ENCODE data around the gene TNFRSF19. TPM values are rescaled to one million over a fixed set of nuclear protein-coding genes. Genes with fewer than 3 reads are reported as not detected.

The TNFRSF19 gene
- total RNA-seq, 3 donors from 2014 or later, result 0.32 to 3.8 (median 0.58) TPM

DNA sequence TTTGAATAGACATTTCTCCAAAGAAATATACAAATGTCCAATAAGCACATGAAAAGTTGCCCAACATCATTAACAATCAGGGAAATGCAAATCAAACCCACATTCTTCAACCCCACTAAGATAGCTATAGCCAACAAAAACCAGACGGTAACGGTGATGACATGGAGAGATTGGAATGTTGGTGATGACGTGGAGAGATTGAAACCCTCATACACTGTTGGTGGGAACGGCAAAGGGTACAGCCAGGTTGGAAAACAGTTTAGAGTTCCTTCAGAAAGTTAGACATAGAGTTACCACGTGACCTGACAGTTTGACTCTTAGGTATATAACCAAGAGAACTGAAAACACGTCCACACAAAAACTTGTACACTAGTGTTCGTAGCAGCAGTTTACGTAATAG lies 48.1 kb downstream of the TNFRSF19 start:
- intact Hi-C loops (cut with DNase I, micrococcal nuclease), result no loop called here
- Histone ChIP-seq H3K4me1 (ENCODE audit: low read depth) (no peaks in the 10 kb centered on the region), H3K36me3 (ENCODE audit: low read depth) (no peaks in the 10 kb centered on the region), H3K4me3 (no peak overlapping the region), H3K9me3 (no peaks in the 10 kb centered on the region)
- ATAC-seq (no peak), DNase-seq (no peak)
- TF ChIP-seq, protein P1, sequence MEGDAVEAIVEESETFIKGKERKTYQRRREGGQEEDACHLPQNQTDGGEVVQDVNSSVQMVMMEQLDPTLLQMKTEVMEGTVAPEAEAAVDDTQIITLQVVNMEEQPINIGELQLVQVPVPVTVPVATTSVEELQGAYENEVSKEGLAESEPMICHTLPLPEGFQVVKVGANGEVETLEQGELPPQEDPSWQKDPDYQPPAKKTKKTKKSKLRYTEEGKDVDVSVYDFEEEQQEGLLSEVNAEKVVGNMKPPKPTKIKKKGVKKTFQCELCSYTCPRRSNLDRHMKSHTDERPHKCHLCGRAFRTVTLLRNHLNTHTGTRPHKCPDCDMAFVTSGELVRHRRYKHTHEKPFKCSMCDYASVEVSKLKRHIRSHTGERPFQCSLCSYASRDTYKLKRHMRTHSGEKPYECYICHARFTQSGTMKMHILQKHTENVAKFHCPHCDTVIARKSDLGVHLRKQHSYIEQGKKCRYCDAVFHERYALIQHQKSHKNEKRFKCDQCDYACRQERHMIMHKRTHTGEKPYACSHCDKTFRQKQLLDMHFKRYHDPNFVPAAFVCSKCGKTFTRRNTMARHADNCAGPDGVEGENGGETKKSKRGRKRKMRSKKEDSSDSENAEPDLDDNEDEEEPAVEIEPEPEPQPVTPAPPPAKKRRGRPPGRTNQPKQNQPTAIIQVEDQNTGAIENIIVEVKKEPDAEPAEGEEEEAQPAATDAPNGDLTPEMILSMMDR (IDR thresholded peaks at IDR 0.05), result no peak

DNA sequence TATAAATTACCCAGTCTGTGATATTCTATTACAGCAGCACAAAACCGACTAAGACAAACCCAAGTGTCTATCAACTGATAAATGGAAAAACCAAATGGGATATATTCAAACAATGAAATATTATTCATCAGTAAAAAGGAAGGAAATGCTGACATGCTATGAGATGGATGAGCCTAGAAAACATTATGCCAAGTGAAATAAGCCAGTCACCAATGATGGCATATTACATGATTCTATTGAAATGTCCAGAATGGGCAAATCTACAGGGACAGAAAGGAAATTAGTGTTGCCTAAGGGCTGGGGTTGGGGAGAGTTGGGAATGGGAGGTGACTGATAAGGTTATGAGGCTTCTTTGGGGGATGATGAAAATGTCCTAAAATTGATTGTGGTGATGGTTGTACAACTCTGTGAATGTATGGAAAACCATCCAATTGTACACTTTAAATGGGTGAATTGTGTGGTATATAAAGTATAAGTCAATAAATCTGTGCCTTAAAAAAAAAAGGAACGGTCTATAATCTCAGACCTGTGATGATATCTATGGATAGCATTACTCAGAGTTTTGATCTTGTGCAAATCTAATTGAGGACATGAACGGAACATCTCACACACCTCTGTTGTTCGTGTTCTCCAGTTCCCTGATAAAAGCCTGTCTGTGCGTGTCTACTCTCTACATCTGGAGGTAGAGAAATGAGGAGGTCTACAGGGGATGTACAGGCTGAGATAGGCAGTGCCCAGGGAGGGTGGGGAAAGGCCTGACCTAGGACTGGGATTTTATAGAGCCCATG lies 49.0 kb downstream of the TNFRSF19 start:
- no peak for ATAC-seq
- intact Hi-C loops (cut with DNase I, micrococcal nuclease), result no loop called here
- TF ChIP-seq, protein P1 (IDR thresholded peaks at IDR 0.05), result no peak

DNA sequence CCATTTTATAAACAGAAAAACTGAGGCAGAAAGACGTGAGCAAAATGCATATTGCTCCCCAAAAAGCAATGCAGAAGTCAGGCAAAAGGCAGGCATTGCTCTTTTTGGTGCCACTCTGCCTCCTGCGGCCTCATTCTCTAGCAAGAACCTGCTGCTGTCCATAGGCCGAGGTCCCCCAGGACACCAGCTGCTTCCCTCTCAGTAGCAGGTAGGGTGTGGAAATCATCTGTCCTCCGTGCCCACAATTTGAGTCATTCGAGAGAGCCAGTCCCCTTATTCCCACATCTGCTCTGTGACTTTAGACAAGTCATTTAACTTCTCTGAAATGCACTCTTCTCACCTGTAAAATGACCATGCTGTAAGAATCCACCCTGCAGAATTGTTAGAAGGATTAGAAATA lies 50.0 kb downstream of the TNFRSF19 start:
- no peak for ATAC-seq
- Histone ChIP-seq H3K4me1 (ENCODE audit: low read depth) (no peaks in the 10 kb centered on the region), H3K36me3 (ENCODE audit: low read depth) (no peaks in the 10 kb centered on the region), H3K9me3 (no peaks in the 10 kb centered on the region), H3K4me3 (no peak overlapping the region)
- intact Hi-C loops (cut with DNase I, micrococcal nuclease), result no loop called here
- TF ChIP-seq, protein P1 (IDR thresholded peaks at IDR 0.05), result no peak
- DNase-seq, result no peak

More for the DNA sequence above, 49.0 kb downstream of the TNFRSF19 start:
- no peak overlapping the region for H3K4me3 ChIP-seq
- H3K36me3 ChIP-seq (ENCODE audit: low read depth), result no peaks in the 10 kb centered on the region
- no peaks in the 10 kb centered on the region for H3K9me3 ChIP-seq
- no peaks in the 10 kb centered on the region for H3K4me1 ChIP-seq (ENCODE audit: low read depth)
- DNase-seq, result no peak

DNA sequence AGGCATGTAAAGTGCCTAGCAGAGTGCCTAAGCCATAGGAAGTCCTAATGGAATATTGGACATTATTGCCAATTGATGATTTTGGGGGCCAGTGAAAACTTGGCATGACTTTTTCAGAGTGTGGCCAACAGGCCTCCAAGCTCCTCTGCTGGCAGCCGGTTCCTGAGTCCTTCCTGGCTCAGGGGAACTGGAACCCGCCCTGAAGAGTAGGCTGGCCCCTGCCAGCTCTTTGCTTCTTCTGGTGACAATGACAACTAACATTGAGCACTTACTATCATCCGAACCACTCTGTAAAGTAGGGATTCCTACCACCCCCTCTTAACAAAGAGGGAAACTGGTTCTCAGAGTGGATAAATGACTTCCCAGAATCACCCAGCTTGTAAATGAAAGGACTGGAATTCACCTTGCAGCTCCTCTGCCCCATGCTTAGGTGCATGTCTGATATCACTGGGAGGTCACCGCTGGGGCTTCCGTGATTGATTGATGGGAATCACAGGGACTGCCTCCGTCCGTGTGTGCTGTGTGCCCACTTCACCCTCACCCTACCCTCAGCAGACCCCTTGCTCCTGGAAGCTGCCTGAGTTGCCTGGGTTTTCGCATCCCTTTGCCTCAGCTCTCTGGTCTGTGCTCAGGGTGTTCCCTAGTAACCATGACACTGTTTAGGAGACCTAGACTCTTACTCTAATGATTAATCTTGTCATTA lies 50.6 kb downstream of the TNFRSF19 start:
- Histone ChIP-seq H3K4me3 (no peak overlapping the region), H3K9me3 (no peaks in the 10 kb centered on the region), H3K4me1 (ENCODE audit: low read depth) (no peaks in the 10 kb centered on the region), H3K36me3 (ENCODE audit: low read depth) (no peaks in the 10 kb centered on the region)
- intact Hi-C loops (cut with DNase I, micrococcal nuclease), result no loop called here
- TF ChIP-seq, protein P1 (IDR thresholded peaks at IDR 0.05), result no peak
- ATAC-seq (no peak), DNase-seq (no peak)

DNA sequence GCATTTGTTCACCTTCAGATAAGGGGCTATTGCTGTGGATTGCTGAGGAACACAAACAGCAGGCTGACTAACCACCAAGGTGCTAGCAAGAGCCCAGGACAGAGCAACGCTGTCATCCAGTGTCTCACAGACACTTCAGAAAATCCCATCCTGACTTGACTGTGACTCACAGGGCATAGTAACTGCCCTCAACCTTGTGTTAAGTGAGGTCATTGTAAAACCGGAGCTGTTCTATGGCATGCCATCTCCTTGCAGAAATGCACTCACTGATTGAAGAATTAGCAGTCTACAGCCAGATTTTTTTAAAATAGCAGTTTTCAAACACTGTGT lies 51.1 kb downstream of the TNFRSF19 start:
- Histone ChIP-seq H3K4me3 (no peak overlapping the region), H3K36me3 (ENCODE audit: low read depth) (no peaks in the 10 kb centered on the region), H3K4me1 (ENCODE audit: low read depth) (no peaks in the 10 kb centered on the region), H3K9me3 (no peaks in the 10 kb centered on the region)
- ATAC-seq (peak; percentile 25), DNase-seq (no peak)
- TF ChIP-seq, protein P1 (IDR thresholded peaks at IDR 0.05), result no peak
- intact Hi-C loops (cut with DNase I, micrococcal nuclease), result no loop called here
